ENCODE measurements around the gene MCOLN2. TPM values are rescaled to one million over a fixed set of nuclear protein-coding genes. Genes with fewer than 3 reads are reported as not detected.
A peak's percentile ranks its signal among the peaks of the same experiment; 100 is the strongest.

The MCOLN2 gene
- total and polyA plus RNA-seq, 2 of the 8 experiments (the other 6 are each of a cell fraction or from before 2014, with no cell fraction given) = 1.7 to 6.1 TPM

DNA sequence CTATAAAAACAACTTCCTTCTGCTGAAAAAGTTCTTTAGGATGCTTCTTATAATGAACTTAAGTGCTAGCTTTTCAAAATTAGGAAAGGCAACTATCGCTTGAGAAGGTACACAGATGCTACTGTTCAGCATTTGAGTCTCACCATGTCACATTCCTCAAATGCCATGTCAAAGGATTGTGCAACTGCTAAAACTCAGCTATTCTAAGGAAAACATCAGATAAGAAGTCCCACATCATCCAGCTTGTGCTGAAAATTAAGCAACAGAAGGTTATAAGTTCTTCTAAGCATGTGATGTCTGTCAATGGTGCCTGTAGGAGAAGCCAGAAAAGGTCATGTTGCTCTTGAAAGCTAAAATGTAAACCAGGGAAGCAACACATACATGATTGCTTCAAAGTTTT, 36.5 kb downstream of the MCOLN2 start:
- H3K14ac ChIP-seq (ENCODE audit: insufficient read length) = no peak overlapping the region
- H3K27ac ChIP-seq (ENCODE audit: low read depth, low read length) = no peak overlapping the region
- H3K79me1 ChIP-seq (ENCODE audit: low read depth, low read length) = no peaks in the 10 kb centered on the region
- H2BK15ac ChIP-seq (ENCODE audit: low read length) = no peak overlapping the region
- TF ChIP-seq TCF12 (IDR thresholded peaks at IDR 0.05; ENCODE audit: low read depth, low read length) (no peak), CEBPB (IDR thresholded peaks at IDR 0.05; ENCODE audit: low read depth, low read length) (peak; percentile 81; the same call in 1 of the 2 replicates), MAFK (IDR thresholded peaks at IDR 0.05; ENCODE audit: low read depth, low read length) (no peak), TAF1 (IDR thresholded peaks at IDR 0.05; ENCODE audit: low read depth, low read length) (no peak), EZH2 (IDR thresholded peaks at IDR 0.05; ENCODE audit: low read depth, low read length, severe bottlenecking) (no peak), RAD21 (IDR thresholded peaks at IDR 0.05 in 1 of 2, conservative IDR thresholded peaks at IDR 0.05 in 1 of 2; ENCODE audit: low read depth in 2 of 2, low read length in 2 of 2) (no peak)
- H2AFZ ChIP-seq (ENCODE audit: low read length) = no peak overlapping the region
- no peak overlapping the region for H4K91ac ChIP-seq (replicated peaks; ENCODE audit: insufficient read length, low read length)
- H3K4me2 ChIP-seq (ENCODE audit: insufficient read depth in 1 of 2, low read depth in 2 of 2, low read length in 2 of 2) = no peak overlapping the region
- H4K5ac ChIP-seq (ENCODE audit: insufficient read length, low read depth, low read length) = no peak overlapping the region
- no peaks in the 10 kb centered on the region; the same call in 1 of the 2 replicates for H3K23me2 ChIP-seq (ENCODE audit: low read depth, low read length)
- no peak overlapping the region for H3K4ac ChIP-seq (replicated peaks; ENCODE audit: insufficient read length, low read depth, low read length)
- DNase-seq (ENCODE audit: low read depth in 1 of 2, low spot score in 2 of 2) (no peak), FAIRE-seq (no peak)
- H2BK20ac ChIP-seq (ENCODE audit: low read length) = no peak overlapping the region
- H3K79me2 ChIP-seq (ENCODE audit: control insufficient read depth in 1 of 2, insufficient read depth in 2 of 2, low read length in 2 of 2) = no peaks in the 10 kb centered on the region
- no peak overlapping the region for H3K56ac ChIP-seq (replicated peaks; ENCODE audit: insufficient read length, low read depth, low read length)
- no peaks in the 10 kb centered on the region for H3K27me3 ChIP-seq (replicated peaks in 1 of 4; ENCODE audit: control insufficient read depth in 3 of 4, extremely low read depth in 1 of 4, insufficient read depth in 3 of 4, low read length in 3 of 4)
- no peaks in the 10 kb centered on the region for H3K36me3 ChIP-seq (ENCODE audit: control insufficient read depth in 2 of 4, insufficient read depth in 4 of 4, low read length in 3 of 4)
- H3K4me1 ChIP-seq (replicated peaks in 1 of 4; ENCODE audit: control insufficient read depth in 3 of 4, insufficient read depth in 4 of 4, low read length in 3 of 4) = no peaks in the 10 kb centered on the region
- H2BK120ac ChIP-seq (replicated peaks; ENCODE audit: low read depth, low read length) = no peak overlapping the region
- WGBS, 2 experiments (ENCODE audit: extremely low coverage in 1 of 2, insufficient coverage in 1 of 2, insufficient read length in 1 of 2, insufficient replicate concordance in 2 of 2, low coverage in 1 of 2, low lambda C conversion rate in 2 of 2, missing lambda C conversion rate in 1 of 2) = 100% methylated on average over 1 of the region's 1 CpG; no CpG with 5 or more reads in 1 of the 2 experiments
- H2AK5ac ChIP-seq (ENCODE audit: low read depth, low read length) = no peak overlapping the region
- H3K9me3 ChIP-seq (ENCODE audit: insufficient read depth in 2 of 2, low read depth in 1 of 2, low read length in 1 of 2) = no peaks in the 10 kb centered on the region; a peak in 1 of 4 replicates
- no peak overlapping the region for H3K4me3 ChIP-seq (ENCODE audit: extremely low read depth in 1 of 4, insufficient read depth in 2 of 4, low read depth in 3 of 4, low read length in 4 of 4)
- H2BK5ac ChIP-seq (ENCODE audit: low read depth, low read length) = no peak overlapping the region
- ChIA-PET CTCF (ENCODE audit: partially characterized antibody) (interaction anchor here (9.0 kb wide), 1 partner anchor 15 kb away, joined by 112 read pairs; no protein-coding TSS in a partner anchor), POLR2A (ENCODE audit: partially characterized antibody) (no interaction called here)
- no peak overlapping the region for H2BK12ac ChIP-seq (ENCODE audit: low read depth, low read length)
- no peak overlapping the region for H3K18ac ChIP-seq (ENCODE audit: extremely low read depth, low read length)
- no peak overlapping the region for H4K8ac ChIP-seq (ENCODE audit: extremely low read depth, insufficient read depth, low read length)
- H3K9ac ChIP-seq (replicated peaks in 1 of 4; ENCODE audit: extremely low read depth in 1 of 4, low read depth in 3 of 4, low read length in 3 of 4) = no peak overlapping the region
- peaks cover 0 to 1% of the 10 kb centered on the region in 2 experiments for H4K20me1 ChIP-seq (replicated peaks in 1 of 2; ENCODE audit: control insufficient read depth in 1 of 2, insufficient read depth in 2 of 2, low read length in 2 of 2)
- no peak overlapping the region for H3K23ac ChIP-seq (ENCODE audit: insufficient read length)

Measured in H1 (cell line).